IMR-90 (cell line): ENCODE data around the gene ADGRD1. TPM values are rescaled to one million over a fixed set of nuclear protein-coding genes. Genes with fewer than 3 reads are reported as not detected.

Experiments used
- ATAC-seq: fragments of 200-7000 bp; cut with Tn5 transposase; 2 replicates; pipeline ENCODE4 v1.9.1; 2020; ENCODE audit warnings: low read depth, mild to moderate bottlenecking, moderate library complexity
- BruUV-seq: library from RNA; stranded (reverse); fragments of 400-500 nt; replicated peaks from 2 replicates; lab custom pipeline; 2021; lab: Mats Ljungman, UMichigan
- CTCF ChIA-PET: fragments of 300-600 bp; formaldehyde crosslinking; extraction: SDS; loops from one replicate; lab custom pipeline; 2021; ENCODE audit warnings: antibody characterized with exemption; lab: Yijun Ruan, JAX
- POLR2A ChIA-PET: fragments of 300-600 bp; sonication (Branson Sonifier 250); formaldehyde crosslinking; loops from one replicate; lab custom pipeline; 2022; ENCODE audit warnings: antibody characterized with exemption; ENCODE audit not compliant: unreplicated experiment; lab: Charles Lee
- DNase-seq: peaks from one replicate; pipeline ENCODE4 v3.0.0; 2013
- H2AFZ ChIP-seq: replicated peaks from 2 replicates; pipeline ENCODE3; 2013; ENCODE audit warnings: low read length, mild to moderate bottlenecking; ENCODE audit not compliant: poor library complexity
- H2AK5ac ChIP-seq: 2 replicates; pipeline ENCODE4 v1.6.1; 2013; ENCODE audit warnings: low read depth, low read length, inconsistent platforms
- H2AK9ac ChIP-seq: replicated peaks from 2 replicates; pipeline ENCODE3; 2013; ENCODE audit warnings: mild to moderate bottlenecking, low read depth, low read length, moderate library complexity; ENCODE audit not compliant: poor library complexity
- H2BK120ac ChIP-seq: 2 replicates; pipeline ENCODE4 v1.6.1; 2013; ENCODE audit warnings: low read depth, low read length, inconsistent platforms
- H2BK15ac ChIP-seq: 3 replicates; pipeline ENCODE4 v1.6.1; 2013; ENCODE audit warnings: low read depth, low read length, inconsistent platforms
- H2BK20ac ChIP-seq: 2 replicates; pipeline ENCODE4 v1.6.1; 2013; ENCODE audit warnings: low read depth, mild to moderate bottlenecking, inconsistent platforms, low read length, moderate library complexity
- H2BK5ac ChIP-seq: 2 replicates; pipeline ENCODE4 v1.6.1; 2013; ENCODE audit warnings: mild to moderate bottlenecking, low read depth, low read length, inconsistent platforms; ENCODE audit not compliant: poor library complexity, severe bottlenecking
- H3K14ac ChIP-seq: replicated peaks from 2 replicates; pipeline ENCODE4 v1.6.1; 2013; ENCODE audit warnings: low read depth, low read length, inconsistent platforms
- H3K18ac ChIP-seq: 2 replicates; pipeline ENCODE4 v1.6.1; 2013; ENCODE audit warnings: low read depth, low read length, control low read depth
- H3K23ac ChIP-seq: 2 replicates; pipeline ENCODE4 v1.6.1; 2013; ENCODE audit warnings: low read depth, low read length, inconsistent platforms
- H3K27ac ChIP-seq: 2 replicates; pipeline ENCODE4 v1.5.1; 2013; ENCODE audit warnings: mild to moderate bottlenecking, control low read depth, low read length; ENCODE audit not compliant: insufficient read depth
- H3K27me3 ChIP-seq: 2 replicates; pipeline ENCODE4 v1.6.1; 2013; ENCODE audit warnings: low read length; ENCODE audit not compliant: control insufficient read depth, insufficient read depth
- H3K36me3 ChIP-seq: 2 replicates; pipeline ENCODE4 v1.6.1; 2013; ENCODE audit warnings: low read length, mixed read lengths; ENCODE audit not compliant: control insufficient read depth, insufficient read depth
- H3K4ac ChIP-seq: 2 replicates; pipeline ENCODE4 v1.6.1; 2013; ENCODE audit warnings: low read depth, low read length, inconsistent platforms
- H3K4me1 ChIP-seq: 2 replicates; pipeline ENCODE4 v1.6.1; 2013; ENCODE audit warnings: low read length, mixed read lengths; ENCODE audit not compliant: control insufficient read depth, insufficient read depth
- H3K4me2 ChIP-seq: 2 replicates; pipeline ENCODE4 v1.6.1; 2013; ENCODE audit warnings: low read depth, mild to moderate bottlenecking, control low read depth, low read length, moderate library complexity
- H3K4me3 ChIP-seq: 2 replicates; pipeline ENCODE4 v1.5.1; 2013; ENCODE audit warnings: low read depth, mild to moderate bottlenecking, control low read depth, low read length, moderate library complexity; ENCODE audit not compliant: insufficient read depth
- H3K56ac ChIP-seq: 2 replicates; pipeline ENCODE4 v1.6.1; 2013; ENCODE audit warnings: low read length, inconsistent platforms; ENCODE audit not compliant: insufficient read depth; ENCODE audit errors: extremely low read depth
- H3K79me1 ChIP-seq, 2 experiments: 2 replicates each; pipeline ENCODE4 v1.6.1; 2013; ENCODE audit warnings: low read length in 2 of 2, inconsistent platforms in 1 of 2, low read depth in 1 of 2
- H3K9ac ChIP-seq: 2 replicates; pipeline ENCODE4 v1.6.1; 2013; ENCODE audit warnings: low read depth, low read length, control low read depth
- H3K9me1 ChIP-seq: 2 replicates; pipeline ENCODE4 v1.6.1; 2013; ENCODE audit warnings: low read length, inconsistent platforms; ENCODE audit not compliant: insufficient read depth
- H3K9me3 ChIP-seq: 2 replicates; pipeline ENCODE4 v1.6.1; 2013; ENCODE audit warnings: low read length; ENCODE audit not compliant: control insufficient read depth, insufficient read depth
- H4K20me1 ChIP-seq: 2 replicates; pipeline ENCODE4 v1.6.1; 2013; ENCODE audit warnings: low read length, inconsistent platforms; ENCODE audit not compliant: insufficient read depth
- H4K5ac ChIP-seq: 2 replicates; pipeline ENCODE4 v1.6.1; 2013; ENCODE audit warnings: mild to moderate bottlenecking, low read depth, low read length, control low read depth
- H4K8ac ChIP-seq, 2 experiments: 2 replicates each; pipeline ENCODE4 v1.6.1; 2013; ENCODE audit warnings: low read depth in 2 of 2, low read length in 2 of 2, control low read depth in 1 of 2, inconsistent platforms in 1 of 2
- H4K91ac ChIP-seq: 2 replicates; pipeline ENCODE4 v1.6.1; 2013; ENCODE audit warnings: low read depth, low read length, inconsistent platforms; ENCODE audit not compliant: insufficient read depth
- BHLHE40 ChIP-seq: fragments of 150-350 bp; IDR thresholded peaks from 2 replicates; pipeline ENCODE4 v1.6.1; 2016; ENCODE audit warnings: mild to moderate bottlenecking, low read depth, low read length
- CHD1 ChIP-seq: IDR thresholded peaks from 2 replicates; pipeline ENCODE4 v1.6.1; 2012; ENCODE audit warnings: low read depth, low read length, improper control_type of control experiment
- ELK1 ChIP-seq: fragments of 150-350 bp; IDR thresholded peaks from 2 replicates; pipeline ENCODE4 v1.6.1; 2016; ENCODE audit warnings: low read depth, mild to moderate bottlenecking, low read length, moderate library complexity, borderline replicate concordance
- FOS ChIP-seq: fragments of 150-350 bp; IDR thresholded peaks from 2 replicates; pipeline ENCODE4 v1.6.1; 2016; ENCODE audit warnings: low read depth, low read length
- MAFK ChIP-seq: IDR thresholded peaks from 2 replicates; pipeline ENCODE4 v1.6.1; 2012; ENCODE audit warnings: low read depth, low read length, improper control_type of control experiment
- MAZ ChIP-seq: IDR thresholded peaks from 2 replicates; pipeline ENCODE4 v1.6.1; 2012; ENCODE audit warnings: low read depth, mild to moderate bottlenecking, low read length, improper control_type of control experiment, moderate library complexity, borderline replicate concordance
- MXI1 ChIP-seq: IDR thresholded peaks from 2 replicates; pipeline ENCODE4 v1.6.1; 2012; ENCODE audit warnings: low read depth, mild to moderate bottlenecking, low read length, moderate library complexity, borderline replicate concordance
- NFE2L2 ChIP-seq: fragments of 150-350 bp; IDR thresholded peaks from 2 replicates; pipeline ENCODE4 v1.6.1; 2016; ENCODE audit warnings: low read depth, mild to moderate bottlenecking, low read length
- RAD21 ChIP-seq: IDR thresholded peaks from 2 replicates; pipeline ENCODE4 v1.6.1; 2012; ENCODE audit warnings: low read length, improper control_type of control experiment
- RCOR1 ChIP-seq: IDR thresholded peaks from 2 replicates; pipeline ENCODE4 v1.6.1; 2012; ENCODE audit warnings: mild to moderate bottlenecking, low read length, improper control_type of control experiment; ENCODE audit not compliant: insufficient replicate concordance
- SMC3 ChIP-seq: fragments of 150-350 bp; IDR thresholded peaks from 2 replicates; pipeline ENCODE4 v1.6.1; 2016; ENCODE audit warnings: low read depth, mild to moderate bottlenecking, antibody characterized with exemption, low read length, moderate library complexity
- WGBS, 2 experiments: methylation state at CpG; one replicate each; pipeline versions ENCODE4 v1.1.5 to v1.1.7; 2013; ENCODE audit warnings: missing lambda C conversion rate in 2 of 2; ENCODE audit not compliant: insufficient read length in 1 of 2; ENCODE audit errors: extremely low coverage in 2 of 2; 5-methylcytosine and 5-hydroxymethylcytosine counted together
- dilution Hi-C: fragments of 300-500 bp; cut with HindIII; formaldehyde crosslinking; loops from one replicate; pipeline ENCODE4 v1.14.3; 2018; ENCODE audit warnings: low sequenced_read_pairs; ENCODE audit not compliant: unreplicated experiment
- in situ Hi-C: fragments of 300-500 bp; cut with MboI; formaldehyde crosslinking; loops from 3 replicates; pipeline ENCODE4 v1.14.3; 2019; ENCODE audit warnings: low sequenced_read_pairs, inconsistent platforms, mixed read lengths
- intact Hi-C: fragments of 100-400 bp; cut with micrococcal nuclease; formaldehyde crosslinking; loops from 2 replicates; pipeline ENCODE4 v1.10.0; 2022
- polyA plus RNA-seq, 3 experiments: library from polyadenylated mRNA; depleted of rRNA; stranded (reverse); fragments of >200 nt; gene quantifications; 2 replicates each; pipeline ENCODE4 v1.2.3, GENCODE V29; 2012; ENCODE audit warnings: low replicate concordance in 1 of 3
- total RNA-seq: library from RNA; depleted of rRNA; stranded (reverse); fragments of >200 nt; gene quantifications from 2 replicates; pipeline ENCODE4 v1.2.3, GENCODE V29; 2012
- TF ChIP-seq, protein P1 (sequence below): conservative IDR thresholded peaks from 2 replicates; pipeline ENCODE4 v1.5.1; 2012; ENCODE audit warnings: mild to moderate bottlenecking, low read depth, low read length, improper control_type of control experiment

Gene ADGRD1
- total and polyA plus RNA-seq, 2 of the 4 experiments (the other 2 are of a cell fraction): not detected

DNA sequence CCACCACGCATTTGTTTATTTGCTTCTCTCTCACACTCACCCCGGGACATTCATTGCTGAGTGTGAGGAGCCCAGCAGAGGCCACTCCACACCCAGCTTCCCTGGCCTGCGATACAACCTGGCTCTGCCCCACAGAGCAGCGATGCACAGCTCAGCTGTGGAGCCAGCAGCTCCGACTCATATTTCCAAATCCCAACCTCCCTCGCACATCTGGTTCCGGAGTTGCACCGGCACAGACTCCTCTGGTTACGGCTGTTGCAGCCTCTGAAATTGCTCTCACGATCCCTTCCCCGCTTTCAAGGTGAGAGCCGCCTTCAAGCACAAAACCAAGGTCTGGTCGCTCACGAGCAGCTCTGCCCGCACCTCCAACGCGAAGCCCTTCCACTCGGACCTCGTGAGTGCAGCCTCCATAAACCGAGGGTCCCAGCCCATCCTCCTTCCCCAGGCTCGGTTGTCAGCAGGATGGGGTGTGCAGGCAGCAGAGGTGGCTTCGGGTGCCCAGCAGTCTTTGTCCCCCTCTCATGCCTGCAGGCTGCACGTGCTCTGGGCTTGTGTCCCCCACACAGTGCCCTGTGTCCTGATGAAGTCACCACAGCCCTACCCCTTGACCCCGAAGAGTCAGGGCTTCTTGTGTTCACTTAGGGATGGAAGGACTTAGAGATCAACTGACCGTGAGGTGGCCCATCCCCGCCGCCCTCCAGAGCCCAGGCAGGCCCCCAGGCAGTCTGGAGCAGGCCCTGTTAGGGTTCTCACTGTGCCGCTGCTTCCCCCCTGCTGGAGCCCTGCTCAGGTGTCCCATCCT is 184.3 kb downstream of the ADGRD1 start:
- H2AK5ac ChIP-seq: no peak overlapping the region
- POLR2A ChIA-PET: no interaction called here
- dilution Hi-C loops: no loop called here
- CTCF ChIA-PET: no interaction called here
- ATAC-seq (no peak; the same call in 1 of the 2 replicates), DNase-seq (no peak)
- no TSS peak for BruUV-seq
- H4K5ac ChIP-seq: no peak overlapping the region
- H3K4me2 ChIP-seq: no peak overlapping the region
- intact Hi-C loops: no loop called here
- no peak overlapping the region for H2AFZ ChIP-seq
- H3K9me1 ChIP-seq: no peaks in the 10 kb centered on the region
- no peaks in the 10 kb centered on the region for H3K36me3 ChIP-seq
- TF ChIP-seq MXI1 (no peak), CHD1 (no peak), MAFK (no peak), NFE2L2 (no peak), RCOR1 (no peak), SMC3 (no peak), RAD21 (no peak), FOS (no peak), MAZ (no peak), BHLHE40 (no peak), ELK1 (no peak)
- TF ChIP-seq, protein P1, sequence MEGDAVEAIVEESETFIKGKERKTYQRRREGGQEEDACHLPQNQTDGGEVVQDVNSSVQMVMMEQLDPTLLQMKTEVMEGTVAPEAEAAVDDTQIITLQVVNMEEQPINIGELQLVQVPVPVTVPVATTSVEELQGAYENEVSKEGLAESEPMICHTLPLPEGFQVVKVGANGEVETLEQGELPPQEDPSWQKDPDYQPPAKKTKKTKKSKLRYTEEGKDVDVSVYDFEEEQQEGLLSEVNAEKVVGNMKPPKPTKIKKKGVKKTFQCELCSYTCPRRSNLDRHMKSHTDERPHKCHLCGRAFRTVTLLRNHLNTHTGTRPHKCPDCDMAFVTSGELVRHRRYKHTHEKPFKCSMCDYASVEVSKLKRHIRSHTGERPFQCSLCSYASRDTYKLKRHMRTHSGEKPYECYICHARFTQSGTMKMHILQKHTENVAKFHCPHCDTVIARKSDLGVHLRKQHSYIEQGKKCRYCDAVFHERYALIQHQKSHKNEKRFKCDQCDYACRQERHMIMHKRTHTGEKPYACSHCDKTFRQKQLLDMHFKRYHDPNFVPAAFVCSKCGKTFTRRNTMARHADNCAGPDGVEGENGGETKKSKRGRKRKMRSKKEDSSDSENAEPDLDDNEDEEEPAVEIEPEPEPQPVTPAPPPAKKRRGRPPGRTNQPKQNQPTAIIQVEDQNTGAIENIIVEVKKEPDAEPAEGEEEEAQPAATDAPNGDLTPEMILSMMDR: no peak
- H3K4me3 ChIP-seq: no peak overlapping the region
- H2BK120ac ChIP-seq: no peak overlapping the region
- no peak overlapping the region for H4K91ac ChIP-seq
- H4K8ac ChIP-seq: no peak overlapping the region
- no peak overlapping the region for H3K56ac ChIP-seq
- no peaks in the 10 kb centered on the region for H4K20me1 ChIP-seq
- H3K79me1 ChIP-seq: no peaks in the 10 kb centered on the region
- no peak overlapping the region for H2BK15ac ChIP-seq
- H3K27ac ChIP-seq: no peak overlapping the region
- no peak overlapping the region for H2AK9ac ChIP-seq
- in situ Hi-C loops: no loop called here
- H3K18ac ChIP-seq: no peak overlapping the region
- no peaks in the 10 kb centered on the region for H3K27me3 ChIP-seq
- H2BK5ac ChIP-seq: no peak overlapping the region
- no peak overlapping the region for H3K23ac ChIP-seq
- H3K9ac ChIP-seq: no peak overlapping the region
- no peaks in the 10 kb centered on the region for H3K4me1 ChIP-seq
- 45% methylated on average over 3 of the region's 28 CpGs; no CpG with 5 or more reads in 1 of the 2 experiments for WGBS, 2 experiments
- peaks cover 42% of the 10 kb centered on the region for H3K9me3 ChIP-seq
- H3K14ac ChIP-seq: no peak overlapping the region
- H2BK20ac ChIP-seq: no peak overlapping the region
- no peak overlapping the region for H3K4ac ChIP-seq
